ENCODE results near the gene SCRN1. TPM values are rescaled to one million over a fixed set of nuclear protein-coding genes. Genes with fewer than 3 reads are reported as not detected.

SCRN1 gene
- total RNA-seq, 1 experiment from 2014 or later, result 96.2 TPM

GRCh38 chr7:29896685-29897411 is 92.8 kb downstream of the SCRN1 start:
- DNase-seq (ENCODE audit: low spot score), result no peak
- H3K4me1 Mint-ChIP-seq, result no peaks in the 10 kb centered on the region
- H3K27ac Mint-ChIP-seq, result no peak overlapping the region
- peaks cover 33% of the 10 kb centered on the region for H3K36me3 Mint-ChIP-seq
- H3K4me3 Mint-ChIP-seq, result no peak overlapping the region
- peaks cover 29% of the 10 kb centered on the region for H3K9me3 Mint-ChIP-seq
- H3K27me3 Mint-ChIP-seq (ENCODE audit: low read depth), result no peaks in the 10 kb centered on the region
- ChIA-PET CTCF (no interaction called here), POLR2A (no interaction called here)
- no peak for TF ChIP-seq TCF7 (CRISPR knock-in tag; IDR thresholded peaks at IDR 0.05; ENCODE audit: low read depth)
- TF ChIP-seq, protein P1, sequence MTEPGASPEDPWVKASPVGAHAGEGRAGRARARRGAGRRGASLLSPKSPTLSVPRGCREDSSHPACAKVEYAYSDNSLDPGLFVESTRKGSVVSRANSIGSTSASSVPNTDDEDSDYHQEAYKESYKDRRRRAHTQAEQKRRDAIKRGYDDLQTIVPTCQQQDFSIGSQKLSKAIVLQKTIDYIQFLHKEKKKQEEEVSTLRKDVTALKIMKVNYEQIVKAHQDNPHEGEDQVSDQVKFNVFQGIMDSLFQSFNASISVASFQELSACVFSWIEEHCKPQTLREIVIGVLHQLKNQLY (CRISPR knock-in tag; IDR thresholded peaks at IDR 0.05), result no peak
- TF ChIP-seq ZNF317 (CRISPR knock-in tag; IDR thresholded peaks at IDR 0.05; ENCODE audit: borderline replicate concordance, low read depth), result no peak
- TF ChIP-seq ESRRA (CRISPR knock-in tag; IDR thresholded peaks at IDR 0.05; ENCODE audit: borderline replicate concordance), result no peak
- no peak for TF ChIP-seq TEAD1 (CRISPR knock-in tag; IDR thresholded peaks at IDR 0.05)
- TF ChIP-seq, protein P2, sequence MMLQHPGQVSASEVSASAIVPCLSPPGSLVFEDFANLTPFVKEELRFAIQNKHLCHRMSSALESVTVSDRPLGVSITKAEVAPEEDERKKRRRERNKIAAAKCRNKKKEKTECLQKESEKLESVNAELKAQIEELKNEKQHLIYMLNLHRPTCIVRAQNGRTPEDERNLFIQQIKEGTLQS (CRISPR knock-in tag; conservative IDR thresholded peaks at IDR 0.05), result no peak
- TF ChIP-seq, protein P3, sequence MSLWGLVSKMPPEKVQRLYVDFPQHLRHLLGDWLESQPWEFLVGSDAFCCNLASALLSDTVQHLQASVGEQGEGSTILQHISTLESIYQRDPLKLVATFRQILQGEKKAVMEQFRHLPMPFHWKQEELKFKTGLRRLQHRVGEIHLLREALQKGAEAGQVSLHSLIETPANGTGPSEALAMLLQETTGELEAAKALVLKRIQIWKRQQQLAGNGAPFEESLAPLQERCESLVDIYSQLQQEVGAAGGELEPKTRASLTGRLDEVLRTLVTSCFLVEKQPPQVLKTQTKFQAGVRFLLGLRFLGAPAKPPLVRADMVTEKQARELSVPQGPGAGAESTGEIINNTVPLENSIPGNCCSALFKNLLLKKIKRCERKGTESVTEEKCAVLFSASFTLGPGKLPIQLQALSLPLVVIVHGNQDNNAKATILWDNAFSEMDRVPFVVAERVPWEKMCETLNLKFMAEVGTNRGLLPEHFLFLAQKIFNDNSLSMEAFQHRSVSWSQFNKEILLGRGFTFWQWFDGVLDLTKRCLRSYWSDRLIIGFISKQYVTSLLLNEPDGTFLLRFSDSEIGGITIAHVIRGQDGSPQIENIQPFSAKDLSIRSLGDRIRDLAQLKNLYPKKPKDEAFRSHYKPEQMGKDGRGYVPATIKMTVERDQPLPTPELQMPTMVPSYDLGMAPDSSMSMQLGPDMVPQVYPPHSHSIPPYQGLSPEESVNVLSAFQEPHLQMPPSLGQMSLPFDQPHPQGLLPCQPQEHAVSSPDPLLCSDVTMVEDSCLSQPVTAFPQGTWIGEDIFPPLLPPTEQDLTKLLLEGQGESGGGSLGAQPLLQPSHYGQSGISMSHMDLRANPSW (CRISPR knock-in tag; conservative IDR thresholded peaks at IDR 0.05; ENCODE audit: low read depth), result no peak
- no peak for TF ChIP-seq EMX1 (CRISPR knock-in tag; IDR thresholded peaks at IDR 0.05)
- no peak for TF ChIP-seq USF1 (CRISPR knock-in tag; IDR thresholded peaks at IDR 0.05)
- no peak for TF ChIP-seq GTF2I (CRISPR knock-in tag; conservative IDR thresholded peaks at IDR 0.05)
- TF ChIP-seq AFF4 (CRISPR knock-in tag; IDR thresholded peaks at IDR 0.05; ENCODE audit: borderline replicate concordance), result no peak
- TF ChIP-seq, protein P4, sequence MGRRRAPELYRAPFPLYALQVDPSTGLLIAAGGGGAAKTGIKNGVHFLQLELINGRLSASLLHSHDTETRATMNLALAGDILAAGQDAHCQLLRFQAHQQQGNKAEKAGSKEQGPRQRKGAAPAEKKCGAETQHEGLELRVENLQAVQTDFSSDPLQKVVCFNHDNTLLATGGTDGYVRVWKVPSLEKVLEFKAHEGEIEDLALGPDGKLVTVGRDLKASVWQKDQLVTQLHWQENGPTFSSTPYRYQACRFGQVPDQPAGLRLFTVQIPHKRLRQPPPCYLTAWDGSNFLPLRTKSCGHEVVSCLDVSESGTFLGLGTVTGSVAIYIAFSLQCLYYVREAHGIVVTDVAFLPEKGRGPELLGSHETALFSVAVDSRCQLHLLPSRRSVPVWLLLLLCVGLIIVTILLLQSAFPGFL (CRISPR knock-in tag; IDR thresholded peaks at IDR 0.05; ENCODE audit: borderline replicate concordance), result no peak
- no peak for ATAC-seq

DNA sequence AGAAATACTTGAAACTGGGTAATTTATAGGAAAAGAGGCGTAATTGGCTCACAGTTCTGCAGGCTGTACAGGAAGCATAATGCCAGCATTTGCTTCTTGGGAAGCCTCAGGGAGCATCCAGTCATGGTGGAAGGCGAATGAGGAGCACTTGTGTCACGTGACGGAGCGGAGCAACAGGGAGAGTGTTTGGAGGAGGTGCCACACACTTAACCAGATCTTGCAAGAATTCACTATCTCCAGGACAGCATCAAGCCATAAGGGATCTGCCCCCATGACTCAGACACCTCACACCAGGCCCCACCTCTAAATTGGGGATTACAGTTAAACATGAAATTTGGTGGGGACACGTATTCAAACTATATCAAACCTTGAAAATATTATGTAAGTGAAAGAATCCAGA is 94.0 kb downstream of the SCRN1 start:
- no peak overlapping the region for H3K4me3 Mint-ChIP-seq
- H3K9me3 Mint-ChIP-seq, result peaks cover 29% of the 10 kb centered on the region
- POLR2A ChIA-PET, result no interaction called here
- H3K4me1 Mint-ChIP-seq, result no peaks in the 10 kb centered on the region
- no peak for DNase-seq (ENCODE audit: low spot score)
- CTCF ChIA-PET, result no interaction called here
- no peak for ATAC-seq
- H3K36me3 Mint-ChIP-seq, result peaks cover 33% of the 10 kb centered on the region
- H3K27me3 Mint-ChIP-seq (ENCODE audit: low read depth), result no peaks in the 10 kb centered on the region
- no peak overlapping the region for H3K27ac Mint-ChIP-seq
- TF ChIP-seq ZSCAN18 (CRISPR knock-in tag; IDR thresholded peaks at IDR 0.05), result no peak
- no peak for TF ChIP-seq EMX1 (CRISPR knock-in tag; IDR thresholded peaks at IDR 0.05)
- no peak for TF ChIP-seq ZNF281 (CRISPR knock-in tag; IDR thresholded peaks at IDR 0.05)
- TF ChIP-seq ZNF138 (CRISPR knock-in tag; conservative IDR thresholded peaks at IDR 0.05), result no peak
- no peak for TF ChIP-seq ZNF121 (CRISPR knock-in tag; IDR thresholded peaks at IDR 0.05)
- no peak for TF ChIP-seq ETV6 (CRISPR knock-in tag; IDR thresholded peaks at IDR 0.05)
- no peak for TF ChIP-seq TP53 (CRISPR knock-in tag; IDR thresholded peaks at IDR 0.05)
- no peak for TF ChIP-seq HMGA2 (CRISPR knock-in tag; IDR thresholded peaks at IDR 0.05)
- TF ChIP-seq TCF7 (CRISPR knock-in tag; IDR thresholded peaks at IDR 0.05; ENCODE audit: low read depth), result no peak
- no peak for TF ChIP-seq NFYB (CRISPR knock-in tag; conservative IDR thresholded peaks at IDR 0.05; ENCODE audit: low read depth)
- no peak for TF ChIP-seq GABPB1 (CRISPR knock-in tag; IDR thresholded peaks at IDR 0.05)
